ENCODE measurements around the gene PRORP. TPM values are rescaled to one million over a fixed set of nuclear protein-coding genes. Genes with fewer than 3 reads are reported as not detected.
"Not testable (repeated sequence)": the region's sequence is repeated elsewhere in the genome, so short reads cannot be mapped to it uniquely, and the experiment has no call there.

PRORP gene
- total and polyA plus RNA-seq, 2 donors (not counting 3 experiments of a cell fraction or from before 2014, with no cell fraction given) = 28.8 to 36.9 TPM

DNA sequence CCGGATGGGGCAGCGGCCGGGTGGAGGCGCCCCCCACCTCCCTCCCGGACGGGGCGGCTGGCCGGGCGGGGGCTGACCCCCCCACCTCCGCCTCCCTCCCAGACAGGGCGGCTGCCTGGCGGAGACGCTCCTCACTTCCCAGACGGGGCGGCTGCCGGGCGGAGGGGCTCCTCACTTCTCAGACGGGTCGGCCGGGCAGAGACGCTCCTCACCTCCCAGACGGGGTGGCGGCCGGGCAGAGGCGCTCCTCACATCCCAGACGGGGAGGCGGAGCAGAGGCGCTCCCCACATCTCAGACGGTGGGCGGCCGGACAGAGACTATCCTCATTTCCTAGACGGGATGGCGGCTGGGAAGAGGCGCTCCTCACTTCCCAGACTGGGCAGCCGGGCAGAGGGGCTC is 30.2 kb downstream of the PRORP start:
- H3K9me3 ChIP-seq (replicated peaks; ENCODE audit: control insufficient read depth, insufficient read depth, low read length); H3K4me2 ChIP-seq (ENCODE audit: insufficient read depth, low read length); H3K27ac ChIP-seq (ENCODE audit: insufficient read depth, low read depth, low read length); DNase-seq (ENCODE audit: low read depth, low spot score); H3K4me3 ChIP-seq (replicated peaks in 1 of 3; ENCODE audit: insufficient read depth in 1 of 3, low read depth in 1 of 3, low read length in 3 of 3); H3K9ac ChIP-seq (replicated peaks; ENCODE audit: extremely low read depth, insufficient read depth, low read length); H3K79me2 ChIP-seq (ENCODE audit: control insufficient read depth, insufficient read depth, low read length); H2AFZ ChIP-seq (ENCODE audit: low read depth, low read length); POLR2A ChIA-PET; H3K36me3 ChIP-seq (ENCODE audit: control insufficient read depth in 2 of 2, extremely low read depth in 1 of 2, insufficient read depth in 2 of 2, low read length in 2 of 2); FAIRE-seq; CTCF ChIA-PET; dilution Hi-C loops (cut with MboI; ENCODE audit: extremely low pct_ligation_motif_present, low sequenced_read_pairs); H3K27me3 ChIP-seq (ENCODE audit: control insufficient read depth in 2 of 2, insufficient read depth in 2 of 2, low read length in 2 of 2); BruUV-seq (replicated peaks); H4K20me1 ChIP-seq (replicated peaks; ENCODE audit: control insufficient read depth, extremely low read depth, insufficient read depth, low read length); H3K9me1 ChIP-seq (replicated peaks; ENCODE audit: control insufficient read depth, extremely low read depth, insufficient read depth, low read length); intact Hi-C loops (cut with micrococcal nuclease): not testable (repeated sequence)
- peaks cover 12% of the 10 kb centered on the region for H3K4me1 ChIP-seq (ENCODE audit: control insufficient read depth, extremely low read depth, insufficient read depth, low read length)

DNA sequence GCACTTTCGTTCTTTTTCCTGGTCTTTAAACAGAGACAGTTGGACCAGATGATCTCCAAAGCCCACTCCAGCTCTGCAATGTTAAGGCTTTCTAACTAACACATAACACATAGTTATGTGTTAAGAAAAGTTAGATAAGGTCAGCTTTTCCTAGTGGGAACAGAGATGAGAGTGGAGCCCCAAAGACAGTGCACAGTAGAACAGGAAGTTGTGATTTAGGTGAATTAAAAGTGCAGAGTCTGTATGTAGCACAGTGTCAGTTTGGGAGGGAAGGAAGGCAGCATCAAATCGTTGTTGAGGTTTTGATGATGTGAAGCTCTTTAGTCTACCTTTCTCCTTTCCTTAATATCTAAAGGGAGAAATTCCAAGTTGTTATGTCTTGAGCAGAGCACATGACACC is 31.7 kb downstream of the PRORP start:
- Histone ChIP-seq H3K27ac (ENCODE audit: insufficient read depth, low read depth, low read length) (no peak overlapping the region), H3K4me1 (ENCODE audit: control insufficient read depth, extremely low read depth, insufficient read depth, low read length) (peaks cover 13% of the 10 kb centered on the region), H3K9me3 (replicated peaks; ENCODE audit: control insufficient read depth, insufficient read depth, low read length) (no peaks in the 10 kb centered on the region), H2AFZ (ENCODE audit: low read depth, low read length) (no peak overlapping the region), H3K4me3 (replicated peaks in 1 of 3; ENCODE audit: insufficient read depth in 1 of 3, low read depth in 1 of 3, low read length in 3 of 3) (no peak overlapping the region), H4K20me1 (replicated peaks; ENCODE audit: control insufficient read depth, extremely low read depth, insufficient read depth, low read length) (no peaks in the 10 kb centered on the region), H3K79me2 (ENCODE audit: control insufficient read depth, insufficient read depth, low read length) (no peaks in the 10 kb centered on the region), H3K9ac (replicated peaks; ENCODE audit: extremely low read depth, insufficient read depth, low read length) (no peak overlapping the region), H3K27me3 (ENCODE audit: control insufficient read depth in 2 of 2, insufficient read depth in 2 of 2, low read length in 2 of 2) (no peaks in the 10 kb centered on the region), H3K36me3 (ENCODE audit: control insufficient read depth in 2 of 2, extremely low read depth in 1 of 2, insufficient read depth in 2 of 2, low read length in 2 of 2) (no peaks in the 10 kb centered on the region), H3K4me2 (ENCODE audit: insufficient read depth, low read length) (no peak overlapping the region), H3K9me1 (replicated peaks; ENCODE audit: control insufficient read depth, extremely low read depth, insufficient read depth, low read length) (no peaks in the 10 kb centered on the region)
- no TSS peak for BruUV-seq (replicated peaks)
- TF ChIP-seq GATA2 (IDR thresholded peaks at IDR 0.05; ENCODE audit: insufficient read depth, insufficient read length, low read depth, low read length) (no peak), MYC (IDR thresholded peaks at IDR 0.05; ENCODE audit: low read depth, low read length) (no peak), POLR2AphosphoS5 (IDR thresholded peaks at IDR 0.05; ENCODE audit: insufficient read depth, low read depth, low read length) (no peak), FOS (IDR thresholded peaks at IDR 0.05; ENCODE audit: borderline replicate concordance, insufficient read depth, low read length) (no peak), POLR2A (IDR thresholded peaks at IDR 0.05; ENCODE audit: low read depth, low read length) (no peak), JUN (IDR thresholded peaks at IDR 0.05; ENCODE audit: borderline replicate concordance, insufficient read depth, insufficient read length, low read depth) (no peak), EZH2 (IDR thresholded peaks at IDR 0.05; ENCODE audit: borderline replicate concordance, low read depth, low read length, severe bottlenecking) (no peak)
- TF ChIP-seq, protein P1, sequence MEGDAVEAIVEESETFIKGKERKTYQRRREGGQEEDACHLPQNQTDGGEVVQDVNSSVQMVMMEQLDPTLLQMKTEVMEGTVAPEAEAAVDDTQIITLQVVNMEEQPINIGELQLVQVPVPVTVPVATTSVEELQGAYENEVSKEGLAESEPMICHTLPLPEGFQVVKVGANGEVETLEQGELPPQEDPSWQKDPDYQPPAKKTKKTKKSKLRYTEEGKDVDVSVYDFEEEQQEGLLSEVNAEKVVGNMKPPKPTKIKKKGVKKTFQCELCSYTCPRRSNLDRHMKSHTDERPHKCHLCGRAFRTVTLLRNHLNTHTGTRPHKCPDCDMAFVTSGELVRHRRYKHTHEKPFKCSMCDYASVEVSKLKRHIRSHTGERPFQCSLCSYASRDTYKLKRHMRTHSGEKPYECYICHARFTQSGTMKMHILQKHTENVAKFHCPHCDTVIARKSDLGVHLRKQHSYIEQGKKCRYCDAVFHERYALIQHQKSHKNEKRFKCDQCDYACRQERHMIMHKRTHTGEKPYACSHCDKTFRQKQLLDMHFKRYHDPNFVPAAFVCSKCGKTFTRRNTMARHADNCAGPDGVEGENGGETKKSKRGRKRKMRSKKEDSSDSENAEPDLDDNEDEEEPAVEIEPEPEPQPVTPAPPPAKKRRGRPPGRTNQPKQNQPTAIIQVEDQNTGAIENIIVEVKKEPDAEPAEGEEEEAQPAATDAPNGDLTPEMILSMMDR (IDR thresholded peaks at IDR 0.05; ENCODE audit: extremely low read depth in 1 of 2, insufficient read depth in 1 of 2, low read depth in 1 of 2, low read length in 2 of 2) = no peak
- TF ChIP-seq, protein P2, sequence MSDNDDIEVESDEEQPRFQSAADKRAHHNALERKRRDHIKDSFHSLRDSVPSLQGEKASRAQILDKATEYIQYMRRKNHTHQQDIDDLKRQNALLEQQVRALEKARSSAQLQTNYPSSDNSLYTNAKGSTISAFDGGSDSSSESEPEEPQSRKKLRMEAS (IDR thresholded peaks at IDR 0.05; ENCODE audit: insufficient read depth, insufficient read length) = no peak
- no peak for FAIRE-seq
- intact Hi-C loops (cut with micrococcal nuclease) (no loop called here), dilution Hi-C loops (cut with MboI; ENCODE audit: extremely low pct_ligation_motif_present, low sequenced_read_pairs) (no loop called here)
- CTCF ChIA-PET = interaction anchor here (0.7 to 1.1 kb wide), 3 partner anchors 35 to 265 kb away, joined by 3 to 6 read pairs (median 3); partner anchors contain the start of gene NFKBIA
- no peak for DNase-seq (ENCODE audit: low read depth, low spot score)
- POLR2A ChIA-PET = no interaction called here
